Liver (tissue), 9 donors: ENCODE data around the gene PHF21B. TPM values are rescaled to one million over a fixed set of nuclear protein-coding genes. Genes with fewer than 3 reads are reported as not detected.

ENCODE experiments used
- DNase-seq: peaks from one replicate; pipeline ENCODE4 v3.0.0-alpha.2; 2017; ENCODE audit warnings: low spot score
- H3K27ac ChIP-seq, 2 donors: one replicate each; pipeline ENCODE4 v1.7.0; 2013; ENCODE audit warnings: inconsistent platforms in 2 of 2, low read length in 2 of 2, control low read depth in 1 of 2, low read depth in 1 of 2, mild to moderate bottlenecking in 1 of 2
- H3K27me3 ChIP-seq, 4 donors: one replicate each; pipeline versions ENCODE4 v1.6.1 to v1.7.0; 2013; ENCODE audit warnings: low read length in 3 of 4, inconsistent platforms in 1 of 4, mild to moderate bottlenecking in 1 of 4, moderate library complexity in 1 of 4; ENCODE audit not compliant: control insufficient read depth in 4 of 4, insufficient read depth in 4 of 4
- H3K36me3 ChIP-seq, 4 donors: one replicate each; pipeline versions ENCODE4 v1.6.1 to v1.7.0; 2013; ENCODE audit warnings: low read length in 3 of 4, mild to moderate bottlenecking in 3 of 4, low read depth in 1 of 4, moderate library complexity in 1 of 4; ENCODE audit not compliant: control insufficient read depth in 4 of 4, insufficient read depth in 3 of 4
- H3K4me1 ChIP-seq, 4 donors: one replicate each; pipeline versions ENCODE4 v1.6.1 to v1.7.0; 2013; ENCODE audit warnings: low read length in 3 of 4, mild to moderate bottlenecking in 3 of 4, moderate library complexity in 1 of 4; ENCODE audit not compliant: control insufficient read depth in 4 of 4, insufficient read depth in 4 of 4
- H3K4me3 ChIP-seq, 3 donors: one replicate each; pipeline versions ENCODE4 v1.6.1 to v1.7.0; 2013; ENCODE audit warnings: low read length in 3 of 3, control low read depth in 1 of 3, low read depth in 1 of 3, mild to moderate bottlenecking in 1 of 3
- H3K9ac ChIP-seq, 2 donors: one replicate each; pipeline ENCODE4 v1.7.0; 2013; ENCODE audit warnings: low read length in 2 of 2, mild to moderate bottlenecking in 2 of 2, moderate library complexity in 2 of 2, control low read depth in 1 of 2, low read depth in 1 of 2
- H3K9me3 ChIP-seq, 4 donors: one replicate each; pipeline versions ENCODE4 v1.6.1 to v1.7.0; 2013; ENCODE audit warnings: low read length in 3 of 4; ENCODE audit not compliant: control insufficient read depth in 4 of 4
- EGR1 ChIP-seq, 2 donors: IDR thresholded peaks; 2 replicates each; pipeline ENCODE4 v1.6.1; 2016 to 2018; ENCODE audit warnings: antibody characterized with exemption in 2 of 2, low read depth in 2 of 2
- FOXA2 ChIP-seq: IDR thresholded peaks from 2 replicates; pipeline ENCODE4 v1.6.1; 2016; ENCODE audit warnings: antibody characterized with exemption
- GABPA ChIP-seq, 2 donors: IDR thresholded peaks in 1 of 2; conservative IDR thresholded peaks in 1 of 2; 2 replicates each; pipeline ENCODE4 v1.6.1; 2016; ENCODE audit warnings: antibody characterized with exemption in 2 of 2, mild to moderate bottlenecking in 1 of 2, moderate library complexity in 1 of 2
- JUND ChIP-seq, 2 donors: IDR thresholded peaks; 2 replicates each; pipeline ENCODE4 v1.6.1; 2016; ENCODE audit warnings: antibody characterized with exemption in 2 of 2
- NR2F2 ChIP-seq: IDR thresholded peaks from 2 replicates; pipeline ENCODE4 v1.6.1; 2016; ENCODE audit warnings: antibody characterized with exemption
- RAD21 ChIP-seq, 2 donors: IDR thresholded peaks; 2 replicates each; pipeline ENCODE4 v1.6.1; 2016; ENCODE audit warnings: antibody characterized with exemption in 2 of 2, mild to moderate bottlenecking in 2 of 2
- RXRA ChIP-seq, 2 donors: IDR thresholded peaks; 2 replicates each; pipeline ENCODE4 v1.6.1; 2017 to 2018; ENCODE audit warnings: antibody characterized with exemption in 2 of 2, mild to moderate bottlenecking in 1 of 2
- SP1 ChIP-seq: IDR thresholded peaks from 2 replicates; pipeline ENCODE4 v1.6.1; 2018; ENCODE audit warnings: antibody characterized with exemption, mild to moderate bottlenecking
- TAF1 ChIP-seq: conservative IDR thresholded peaks from 2 replicates; pipeline ENCODE4 v1.6.1; 2016; ENCODE audit warnings: antibody characterized with exemption, mild to moderate bottlenecking
- YY1 ChIP-seq: IDR thresholded peaks from 2 replicates; pipeline ENCODE4 v1.6.1; 2016; ENCODE audit warnings: antibody characterized with exemption, mild to moderate bottlenecking
- whole genome bisulfite sequencing: extraction: QIAGEN DNeasy Blood & Tissue Kit; methylation state at CpG from one replicate; pipeline ENCODE4 v1.1.7; 2013; 5-methylcytosine and 5-hydroxymethylcytosine counted together
- polyA plus RNA-seq, 2 donors: library from polyadenylated mRNA; stranded (reverse) in 1 of 2; unstranded in 1 of 2; fragments of 200-250 nt in 1 of 2; fragments of >200 nt in 1 of 2; fragmentation: Nextera tagmentation in 1 of 2; extraction: Ambion mirVana in 1 of 2; gene quantifications; one replicate each; pipeline versions ENCODE4 v1.2.1 to v1.2.3, GENCODE V29; 2013 to 2015
- total RNA-seq, 2 donors: library from RNA; depleted of rRNA; stranded (reverse); fragments of >200 nt; gene quantifications; one replicate each; pipeline ENCODE4 v1.2.3, GENCODE V29; 2014
- TF ChIP-seq, protein P1 (sequence below): IDR thresholded peaks from 2 replicates; pipeline ENCODE4 v1.6.1; 2016; ENCODE audit warnings: antibody characterized with exemption
- TF ChIP-seq, protein P2 (sequence below): IDR thresholded peaks from 2 replicates; pipeline ENCODE4 v1.6.1; 2016; ENCODE audit warnings: antibody characterized with exemption
- TF ChIP-seq, protein P3 (sequence below): IDR thresholded peaks from 2 replicates; pipeline ENCODE4 v1.6.1; 2016; ENCODE audit warnings: antibody characterized with exemption, mild to moderate bottlenecking
- TF ChIP-seq, protein P4 (sequence below): IDR thresholded peaks from 2 replicates; pipeline ENCODE4 v1.6.1; 2016; ENCODE audit warnings: antibody characterized with exemption
- donor health status: healthy.
- donor health status: healthy.
- donor health status: healthy.
- donor health status: healthy.
- donor health status: healthy.

PHF21B gene
- total and polyA plus RNA-seq, 4 donors: not detected

DNA sequence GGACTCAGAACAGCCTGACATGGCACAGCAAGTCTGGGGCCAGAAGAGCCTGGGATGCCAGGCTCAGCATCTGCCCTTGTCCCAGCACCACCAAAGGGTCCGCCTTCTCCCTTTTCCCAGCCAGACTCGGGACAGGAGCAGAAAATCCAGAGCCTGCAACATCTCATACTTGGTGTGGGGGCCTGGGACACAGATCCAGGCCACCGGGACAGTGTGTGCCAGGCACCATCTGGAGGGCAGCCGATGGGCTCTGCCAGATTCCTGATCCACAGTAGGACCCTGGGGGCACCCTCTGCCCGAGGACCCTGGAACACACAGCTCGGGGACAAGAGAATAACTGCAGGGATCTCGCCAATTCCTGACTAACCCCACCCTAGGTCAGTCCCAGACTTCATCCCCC is 67.7 kb downstream of the PHF21B start:
- TF ChIP-seq, protein P1, sequence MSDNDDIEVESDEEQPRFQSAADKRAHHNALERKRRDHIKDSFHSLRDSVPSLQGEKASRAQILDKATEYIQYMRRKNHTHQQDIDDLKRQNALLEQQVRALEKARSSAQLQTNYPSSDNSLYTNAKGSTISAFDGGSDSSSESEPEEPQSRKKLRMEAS: no peak
- 66% methylated on average over 7 of the region's 7 CpGs for WGBS
- Histone ChIP-seq H3K9ac (no peak overlapping the region), H3K27me3 (peaks cover 0 to 7% (median 0%) of the 10 kb centered on the region in 4 donors), H3K36me3 (no peaks in the 10 kb centered on the region), H3K27ac (no peak overlapping the region), H3K9me3 (no peaks in the 10 kb centered on the region), H3K4me3 (no peak overlapping the region), H3K4me1 (no peaks in the 10 kb centered on the region)
- DNase-seq: no peak

DNA sequence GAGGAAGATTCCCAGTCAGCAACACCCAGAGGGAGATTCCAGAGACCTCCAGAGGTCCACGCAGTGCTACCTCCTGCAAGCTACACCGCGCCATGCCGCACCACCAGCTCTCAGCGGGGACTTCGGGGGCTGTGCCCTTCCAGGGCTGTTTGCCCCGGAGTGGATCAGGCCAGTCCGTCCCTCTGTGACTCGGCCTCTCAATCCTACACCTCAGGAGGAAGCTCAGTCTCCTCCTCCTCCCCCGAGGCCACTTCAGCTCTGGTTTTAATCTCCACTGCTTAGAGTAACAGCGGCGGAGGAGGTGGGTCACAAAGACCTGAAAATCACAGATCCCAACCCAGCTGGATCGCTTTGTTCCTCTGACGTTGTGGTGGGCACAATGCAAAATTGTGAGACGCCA is 68.6 kb downstream of the PHF21B start:
- no peaks in the 10 kb centered on the region for H3K27me3 ChIP-seq
- no peak for DNase-seq
- TF ChIP-seq NR2F2 (no peak), EGR1 (IDR thresholded peaks at IDR 0.05; ENCODE audit: low read depth in 2 of 2) (no peak), GABPA (IDR thresholded peaks at IDR 0.05 in 1 of 2, conservative IDR thresholded peaks at IDR 0.05 in 1 of 2) (no peak), RXRA (IDR thresholded peaks at IDR 0.05) (no peak), YY1 (no peak), SP1 (no peak), FOXA2 (no peak), TAF1 (no peak), RAD21 (IDR thresholded peaks at IDR 0.05) (no peak), JUND (IDR thresholded peaks at IDR 0.05) (no peak)
- TF ChIP-seq, protein P1: no peak
- TF ChIP-seq, protein P2, sequence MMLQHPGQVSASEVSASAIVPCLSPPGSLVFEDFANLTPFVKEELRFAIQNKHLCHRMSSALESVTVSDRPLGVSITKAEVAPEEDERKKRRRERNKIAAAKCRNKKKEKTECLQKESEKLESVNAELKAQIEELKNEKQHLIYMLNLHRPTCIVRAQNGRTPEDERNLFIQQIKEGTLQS: no peak
- TF ChIP-seq, protein P3, sequence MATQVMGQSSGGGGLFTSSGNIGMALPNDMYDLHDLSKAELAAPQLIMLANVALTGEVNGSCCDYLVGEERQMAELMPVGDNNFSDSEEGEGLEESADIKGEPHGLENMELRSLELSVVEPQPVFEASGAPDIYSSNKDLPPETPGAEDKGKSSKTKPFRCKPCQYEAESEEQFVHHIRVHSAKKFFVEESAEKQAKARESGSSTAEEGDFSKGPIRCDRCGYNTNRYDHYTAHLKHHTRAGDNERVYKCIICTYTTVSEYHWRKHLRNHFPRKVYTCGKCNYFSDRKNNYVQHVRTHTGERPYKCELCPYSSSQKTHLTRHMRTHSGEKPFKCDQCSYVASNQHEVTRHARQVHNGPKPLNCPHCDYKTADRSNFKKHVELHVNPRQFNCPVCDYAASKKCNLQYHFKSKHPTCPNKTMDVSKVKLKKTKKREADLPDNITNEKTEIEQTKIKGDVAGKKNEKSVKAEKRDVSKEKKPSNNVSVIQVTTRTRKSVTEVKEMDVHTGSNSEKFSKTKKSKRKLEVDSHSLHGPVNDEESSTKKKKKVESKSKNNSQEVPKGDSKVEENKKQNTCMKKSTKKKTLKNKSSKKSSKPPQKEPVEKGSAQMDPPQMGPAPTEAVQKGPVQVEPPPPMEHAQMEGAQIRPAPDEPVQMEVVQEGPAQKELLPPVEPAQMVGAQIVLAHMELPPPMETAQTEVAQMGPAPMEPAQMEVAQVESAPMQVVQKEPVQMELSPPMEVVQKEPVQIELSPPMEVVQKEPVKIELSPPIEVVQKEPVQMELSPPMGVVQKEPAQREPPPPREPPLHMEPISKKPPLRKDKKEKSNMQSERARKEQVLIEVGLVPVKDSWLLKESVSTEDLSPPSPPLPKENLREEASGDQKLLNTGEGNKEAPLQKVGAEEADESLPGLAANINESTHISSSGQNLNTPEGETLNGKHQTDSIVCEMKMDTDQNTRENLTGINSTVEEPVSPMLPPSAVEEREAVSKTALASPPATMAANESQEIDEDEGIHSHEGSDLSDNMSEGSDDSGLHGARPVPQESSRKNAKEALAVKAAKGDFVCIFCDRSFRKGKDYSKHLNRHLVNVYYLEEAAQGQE: no peak
- TF ChIP-seq, protein P4, sequence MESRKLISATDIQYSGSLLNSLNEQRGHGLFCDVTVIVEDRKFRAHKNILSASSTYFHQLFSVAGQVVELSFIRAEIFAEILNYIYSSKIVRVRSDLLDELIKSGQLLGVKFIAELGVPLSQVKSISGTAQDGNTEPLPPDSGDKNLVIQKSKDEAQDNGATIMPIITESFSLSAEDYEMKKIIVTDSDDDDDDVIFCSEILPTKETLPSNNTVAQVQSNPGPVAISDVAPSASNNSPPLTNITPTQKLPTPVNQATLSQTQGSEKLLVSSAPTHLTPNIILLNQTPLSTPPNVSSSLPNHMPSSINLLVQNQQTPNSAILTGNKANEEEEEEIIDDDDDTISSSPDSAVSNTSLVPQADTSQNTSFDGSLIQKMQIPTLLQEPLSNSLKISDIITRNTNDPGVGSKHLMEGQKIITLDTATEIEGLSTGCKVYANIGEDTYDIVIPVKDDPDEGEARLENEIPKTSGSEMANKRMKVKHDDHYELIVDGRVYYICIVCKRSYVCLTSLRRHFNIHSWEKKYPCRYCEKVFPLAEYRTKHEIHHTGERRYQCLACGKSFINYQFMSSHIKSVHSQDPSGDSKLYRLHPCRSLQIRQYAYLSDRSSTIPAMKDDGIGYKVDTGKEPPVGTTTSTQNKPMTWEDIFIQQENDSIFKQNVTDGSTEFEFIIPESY: no peak

More for the DNA sequence above, 68.6 kb downstream of the PHF21B start:
- H3K9me3 ChIP-seq: no peaks in the 10 kb centered on the region
- H3K36me3 ChIP-seq: no peaks in the 10 kb centered on the region
- no peak overlapping the region for H3K27ac ChIP-seq
- no peak overlapping the region for H3K9ac ChIP-seq
- no peaks in the 10 kb centered on the region for H3K4me1 ChIP-seq
- no peak overlapping the region for H3K4me3 ChIP-seq
- WGBS: 63% methylated on average over 15 of the region's 15 CpGs
